ENCODE measurements around the gene MAP3K10. TPM values are rescaled to one million over a fixed set of nuclear protein-coding genes. Genes with fewer than 3 reads are reported as not detected.
A peak's percentile ranks its signal among the peaks of the same experiment; 100 is the strongest.

Gene MAP3K10
- total and polyA plus RNA-seq, 2 donors (not counting 1 experiment from before 2014, with no cell fraction given) = 22.5 to 41.6 TPM

DNA sequence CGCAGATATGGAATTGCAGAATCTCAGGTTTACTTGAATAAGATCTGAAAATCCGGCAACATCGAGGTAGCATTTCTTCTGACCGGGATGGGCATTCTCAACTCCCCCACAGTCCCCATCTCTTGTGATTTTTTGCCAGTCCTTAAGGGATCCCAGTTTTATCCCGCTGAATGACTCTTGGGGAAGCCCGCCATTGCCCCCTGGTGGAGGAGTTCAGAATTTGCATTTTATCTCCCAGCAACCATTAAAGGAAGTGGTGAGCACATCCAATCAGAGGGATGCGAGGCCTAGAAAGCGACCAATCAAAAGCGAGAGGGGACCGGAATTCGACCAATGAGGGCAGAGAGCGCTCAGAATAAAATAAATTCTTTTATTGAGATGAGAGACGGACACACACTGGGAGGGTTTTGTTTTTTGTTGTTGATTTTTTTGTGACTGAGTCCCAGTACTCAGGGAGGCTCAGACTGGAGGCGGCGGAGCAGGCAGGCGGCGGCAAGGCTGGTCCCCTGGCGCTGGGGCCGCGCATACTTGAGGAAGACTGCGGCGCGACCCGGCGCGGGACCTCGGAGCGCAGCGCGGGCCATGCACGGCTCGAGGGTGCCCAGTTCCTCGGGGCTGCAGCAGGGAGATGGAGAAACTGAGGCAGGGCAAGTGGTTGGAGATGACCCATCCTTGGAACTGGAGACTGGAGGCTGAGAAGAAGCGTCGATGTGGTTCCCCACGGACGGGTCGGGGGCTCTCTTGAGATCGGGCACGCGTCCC is 30.8 kb downstream of the MAP3K10 start:
- no peaks in the 10 kb centered on the region for H4K20me1 ChIP-seq (ENCODE audit: control insufficient read depth, insufficient read depth, low read length, poor library complexity, severe bottlenecking)
- H3K4me1 Mint-ChIP-seq = peaks cover 18% of the 10 kb centered on the region
- no peak overlapping the region for H3K4me3 Mint-ChIP-seq
- H3K9ac ChIP-seq (ENCODE audit: low read length) = no peak overlapping the region
- H3K4me3 ChIP-seq (ENCODE audit: control extremely low read depth in 1 of 5, extremely low read depth in 1 of 5, insufficient read depth in 1 of 5, low read depth in 2 of 5, low read length in 4 of 5) = no peak overlapping the region
- H3K4me1 ChIP-seq (ENCODE audit: control insufficient read depth in 2 of 2, insufficient read depth in 2 of 2, low read length in 2 of 2) = peaks cover 31 to 43% of the 10 kb centered on the region in 2 donors
- no peak overlapping the region for H3K27ac ChIP-seq (ENCODE audit: low read length in 2 of 2)
- peaks cover 0 to 66% (median 39%) of the 10 kb centered on the region in 4 experiments for H3K27me3 ChIP-seq (replicated peaks in 1 of 4; ENCODE audit: control extremely low read depth in 1 of 4, control insufficient read depth in 3 of 4, insufficient read depth in 4 of 4, low read length in 3 of 4)
- intact Hi-C loops (cut with micrococcal nuclease) = loop anchor here (1.0 kb wide), 2 partner anchors 31 to 83 kb away; partner anchors contain the start of gene MAP3K10
- ChIA-PET POLR2A (no interaction called here), CTCF (interaction anchor here (1.9 to 3.2 kb wide), 2 partner anchors 81 to 82 kb away, joined by 6 to 26 read pairs; no protein-coding TSS in a partner anchor)
- TF ChIP-seq EZH2 (IDR thresholded peaks at IDR 0.05; ENCODE audit: borderline replicate concordance, insufficient read depth, low read depth, low read length, poor library complexity, severe bottlenecking) = no peak
- TF ChIP-seq, protein P1, sequence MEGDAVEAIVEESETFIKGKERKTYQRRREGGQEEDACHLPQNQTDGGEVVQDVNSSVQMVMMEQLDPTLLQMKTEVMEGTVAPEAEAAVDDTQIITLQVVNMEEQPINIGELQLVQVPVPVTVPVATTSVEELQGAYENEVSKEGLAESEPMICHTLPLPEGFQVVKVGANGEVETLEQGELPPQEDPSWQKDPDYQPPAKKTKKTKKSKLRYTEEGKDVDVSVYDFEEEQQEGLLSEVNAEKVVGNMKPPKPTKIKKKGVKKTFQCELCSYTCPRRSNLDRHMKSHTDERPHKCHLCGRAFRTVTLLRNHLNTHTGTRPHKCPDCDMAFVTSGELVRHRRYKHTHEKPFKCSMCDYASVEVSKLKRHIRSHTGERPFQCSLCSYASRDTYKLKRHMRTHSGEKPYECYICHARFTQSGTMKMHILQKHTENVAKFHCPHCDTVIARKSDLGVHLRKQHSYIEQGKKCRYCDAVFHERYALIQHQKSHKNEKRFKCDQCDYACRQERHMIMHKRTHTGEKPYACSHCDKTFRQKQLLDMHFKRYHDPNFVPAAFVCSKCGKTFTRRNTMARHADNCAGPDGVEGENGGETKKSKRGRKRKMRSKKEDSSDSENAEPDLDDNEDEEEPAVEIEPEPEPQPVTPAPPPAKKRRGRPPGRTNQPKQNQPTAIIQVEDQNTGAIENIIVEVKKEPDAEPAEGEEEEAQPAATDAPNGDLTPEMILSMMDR (IDR thresholded peaks at IDR 0.05) = peak; percentile 86
- peak; percentile 84 for ATAC-seq (ENCODE audit: low read depth)
- WGBS (ENCODE audit: insufficient coverage) = 66% methylated on average over 38 of the region's 41 CpGs
- DNase-seq = peak; percentile 89
- H3K9me3 ChIP-seq (ENCODE audit: control extremely low read depth in 1 of 3, control insufficient read depth in 2 of 3, insufficient read depth in 1 of 3, low read length in 2 of 3) = peaks cover 0 to 41% (median 0%) of the 10 kb centered on the region in 3 donors
- H3K9me3 Mint-ChIP-seq (ENCODE audit: insufficient read depth) = no peaks in the 10 kb centered on the region
- peak overlapping the region; percentile 1 for H3K27ac Mint-ChIP-seq
- no peak overlapping the region for H2AFZ ChIP-seq (ENCODE audit: insufficient read depth, low read depth, low read length, poor library complexity, severe bottlenecking)
- no peaks in the 10 kb centered on the region for H3K36me3 ChIP-seq (replicated peaks in 1 of 2; ENCODE audit: control extremely low read depth in 1 of 2, control insufficient read depth in 1 of 2, extremely low read depth in 1 of 2, insufficient read depth in 2 of 2, low read length in 1 of 2)
- H3K27me3 Mint-ChIP-seq = peaks cover 45% of the 10 kb centered on the region
- H3K4me2 ChIP-seq (replicated peaks; ENCODE audit: low read depth, low read length, poor library complexity, severe bottlenecking) = no peak overlapping the region
- no peaks in the 10 kb centered on the region for H3K79me2 ChIP-seq (ENCODE audit: control insufficient read depth, insufficient read depth, low read length)
